Neural crest cell (in vitro differentiated cells): Measurements from ENCODE around the gene ARHGAP9. TPM values are rescaled to one million over a fixed set of nuclear protein-coding genes. Genes with fewer than 3 reads are reported as not detected.

Experiments used
- DNase-seq: peaks from one replicate; pipeline ENCODE4 v3.0.0; 2021; ENCODE audit warnings: low read depth, mixed read lengths, low spot score
- H3K27ac Mint-ChIP-seq: one replicate; pipeline ENCODE4 v1.8.0; 2021; ENCODE audit warnings: mild to moderate bottlenecking, mixed read lengths; ENCODE audit not compliant: unreplicated experiment
- H3K27me3 Mint-ChIP-seq: 2 replicates; pipeline ENCODE4 v1.8.0; 2021; ENCODE audit warnings: low read depth, mild to moderate bottlenecking, mixed read lengths
- H3K36me3 Mint-ChIP-seq: 2 replicates; pipeline ENCODE4 v1.8.0; 2021; ENCODE audit warnings: low read depth, mild to moderate bottlenecking, mixed read lengths
- H3K4me1 Mint-ChIP-seq: 2 replicates; pipeline ENCODE4 v1.8.0; 2021; ENCODE audit warnings: mixed read lengths
- H3K4me3 Mint-ChIP-seq: one replicate; pipeline ENCODE4 v1.8.0; 2021; ENCODE audit warnings: mild to moderate bottlenecking, mixed read lengths
- H3K9me3 Mint-ChIP-seq: 2 replicates; pipeline ENCODE4 v1.8.0; 2021; ENCODE audit warnings: mixed read lengths
- total RNA-seq: library from RNA; stranded (reverse); gene quantifications from 2 replicates; pipeline ENCODE4 v1.2.1, GENCODE V29; 2021
- TF ChIP-seq, protein P1 (sequence below): fragments of 200-600 bp; sonication (generic); conservative IDR thresholded peaks from 2 replicates; pipeline ENCODE4 v1.5.0; 2021; ENCODE audit warnings: antibody characterized with exemption, mild to moderate bottlenecking

The ARHGAP9 gene
- total RNA-seq, 1 donor from 2014 or later = 0.56 TPM

DNA sequence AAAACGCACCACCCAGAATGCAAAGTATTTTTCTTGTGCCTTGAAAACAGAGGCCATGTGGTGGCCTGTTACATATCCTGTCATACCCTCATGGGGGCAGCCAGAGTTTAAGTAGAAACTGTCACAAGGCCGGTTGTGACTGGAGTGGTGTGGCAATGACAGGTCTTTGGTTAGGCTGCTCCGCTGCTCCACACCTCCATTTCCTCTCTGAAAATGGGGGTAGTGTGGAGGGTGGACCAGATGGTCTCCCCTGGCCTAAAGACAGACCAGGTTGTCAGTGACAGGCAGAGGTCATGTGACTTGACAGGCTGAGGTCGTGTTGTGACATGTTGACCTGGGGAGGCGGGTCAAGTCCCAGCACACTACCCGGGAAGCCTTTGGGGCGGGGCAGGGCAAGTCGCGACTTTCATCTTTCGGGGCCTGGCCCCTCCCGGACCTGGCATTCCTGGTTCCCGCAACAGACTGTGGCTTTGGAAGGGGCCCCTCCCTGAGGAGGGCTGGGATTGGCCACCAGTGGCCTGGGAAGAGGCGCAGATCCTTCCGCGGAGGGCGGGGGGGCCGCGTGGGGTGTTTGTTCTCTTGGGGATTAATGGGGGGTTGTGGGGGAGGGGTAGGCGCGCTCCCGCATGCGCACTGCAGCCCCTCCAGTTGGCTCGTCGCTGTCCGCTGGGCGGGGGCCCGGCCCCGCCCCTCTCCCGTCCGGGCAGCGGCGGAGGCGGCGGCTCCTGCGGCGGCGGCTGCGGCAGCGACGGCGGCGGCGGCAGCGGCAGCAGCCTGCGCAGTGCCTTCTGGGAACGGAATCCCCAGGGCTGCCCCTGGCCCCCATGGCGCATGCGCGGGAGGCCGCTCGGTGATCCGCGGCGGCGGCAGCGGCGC is 42.6 kb upstream of the ARHGAP9 start, which contains the start of gene MBD6:
TSS of gene MBD6 (plus strand) at position 814 of the 876 bp plus-strand sequence. CDS start 1,480 bp downstream, outside the sequence.
- Mint-ChIP-seq H3K9me3 (no peaks in the 10 kb centered on the region), H3K27me3 (peaks cover 18% of the 10 kb centered on the region), H3K36me3 (peaks cover 16% of the 10 kb centered on the region), H3K4me1 (peaks cover 60% of the 10 kb centered on the region), H3K27ac (peak within 1 kb of the TSS; percentile 98), H3K4me3 (peak within 1 kb of the TSS; percentile 100)
- TF ChIP-seq, protein P1, sequence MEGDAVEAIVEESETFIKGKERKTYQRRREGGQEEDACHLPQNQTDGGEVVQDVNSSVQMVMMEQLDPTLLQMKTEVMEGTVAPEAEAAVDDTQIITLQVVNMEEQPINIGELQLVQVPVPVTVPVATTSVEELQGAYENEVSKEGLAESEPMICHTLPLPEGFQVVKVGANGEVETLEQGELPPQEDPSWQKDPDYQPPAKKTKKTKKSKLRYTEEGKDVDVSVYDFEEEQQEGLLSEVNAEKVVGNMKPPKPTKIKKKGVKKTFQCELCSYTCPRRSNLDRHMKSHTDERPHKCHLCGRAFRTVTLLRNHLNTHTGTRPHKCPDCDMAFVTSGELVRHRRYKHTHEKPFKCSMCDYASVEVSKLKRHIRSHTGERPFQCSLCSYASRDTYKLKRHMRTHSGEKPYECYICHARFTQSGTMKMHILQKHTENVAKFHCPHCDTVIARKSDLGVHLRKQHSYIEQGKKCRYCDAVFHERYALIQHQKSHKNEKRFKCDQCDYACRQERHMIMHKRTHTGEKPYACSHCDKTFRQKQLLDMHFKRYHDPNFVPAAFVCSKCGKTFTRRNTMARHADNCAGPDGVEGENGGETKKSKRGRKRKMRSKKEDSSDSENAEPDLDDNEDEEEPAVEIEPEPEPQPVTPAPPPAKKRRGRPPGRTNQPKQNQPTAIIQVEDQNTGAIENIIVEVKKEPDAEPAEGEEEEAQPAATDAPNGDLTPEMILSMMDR = no peak
- peak; percentile 84 for DNase-seq

DNA sequence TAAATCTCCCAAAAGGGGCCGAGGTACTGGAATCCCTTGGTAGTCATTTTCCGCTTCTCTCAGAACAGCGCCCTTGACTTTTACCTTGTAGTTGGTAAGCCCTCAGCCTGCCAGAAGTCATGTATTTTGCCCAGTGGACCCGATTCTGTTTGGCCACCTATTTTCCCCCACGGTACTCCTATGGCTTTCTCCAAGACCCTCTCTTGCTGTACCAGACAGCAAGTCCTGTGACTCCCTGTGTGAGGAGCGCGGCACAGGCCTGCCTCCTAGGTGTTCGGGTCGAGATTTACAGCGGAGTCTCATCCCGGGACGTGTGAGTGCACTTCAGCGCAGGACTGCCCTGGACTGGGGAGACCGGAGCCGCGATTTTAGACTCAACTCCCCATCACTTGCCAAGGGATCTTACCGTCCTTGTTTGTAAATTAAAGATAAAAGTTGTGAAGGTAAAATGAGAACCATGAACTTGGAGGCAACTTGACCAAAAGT is 41.9 kb upstream of the ARHGAP9 start:
- TF ChIP-seq, protein P1 = no peak
- Mint-ChIP-seq H3K27ac (peak overlapping the region; percentile 98), H3K36me3 (peaks cover 19% of the 10 kb centered on the region), H3K4me3 (peak overlapping the region; percentile 100), H3K4me1 (peaks cover 60% of the 10 kb centered on the region), H3K27me3 (peaks cover 18% of the 10 kb centered on the region), H3K9me3 (no peaks in the 10 kb centered on the region)
- peak; percentile 28 for DNase-seq

DNA sequence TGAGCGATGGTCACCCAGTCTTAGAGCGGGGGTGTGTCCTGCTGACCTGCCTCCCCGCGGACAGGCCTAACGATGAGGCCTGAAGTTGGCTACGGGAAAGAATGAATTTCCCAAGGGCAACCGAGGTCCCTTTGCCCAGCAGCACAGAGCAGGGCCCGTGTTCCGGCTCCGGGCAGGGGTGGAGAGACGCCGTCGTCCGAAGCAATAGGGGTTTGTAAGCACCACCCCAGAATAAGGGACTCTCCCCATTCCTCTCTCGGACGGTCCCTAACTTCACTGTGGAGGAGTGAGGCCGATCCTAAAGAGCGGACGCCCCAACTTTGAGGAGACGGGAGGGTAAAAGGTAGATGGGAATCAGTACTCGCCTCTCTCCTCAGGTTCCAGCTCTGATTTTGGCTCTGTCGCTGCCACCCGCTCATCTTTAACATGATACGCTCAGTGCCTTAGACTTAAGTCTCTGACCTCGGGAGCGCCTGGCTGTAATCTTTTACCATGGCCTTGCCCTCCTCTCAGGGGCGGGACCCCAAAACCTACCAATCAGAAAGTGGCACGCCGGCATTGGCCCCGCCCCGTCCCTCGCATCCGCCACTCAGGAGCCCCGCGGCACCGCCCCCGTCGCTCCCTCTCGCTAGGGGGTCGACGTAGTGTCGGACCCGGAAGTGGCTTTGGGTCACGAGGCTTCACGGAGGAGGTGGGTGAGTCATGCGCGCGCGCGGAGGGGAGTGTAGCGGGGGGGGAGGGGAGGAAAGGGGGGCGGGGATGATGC is 40.6 kb upstream of the ARHGAP9 start, which contains the start of gene DDIT3:
TSS of gene DDIT3 (minus strand) at position 462 of the 766 bp plus-strand sequence. CDS start 3,108 bp downstream, outside the sequence.
- H3K4me1 Mint-ChIP-seq = peaks cover 60% of the 10 kb centered on the region
- peak within 1 kb of the TSS; percentile 100 for H3K27ac Mint-ChIP-seq
- H3K36me3 Mint-ChIP-seq = peaks cover 19% of the 10 kb centered on the region

DNA sequence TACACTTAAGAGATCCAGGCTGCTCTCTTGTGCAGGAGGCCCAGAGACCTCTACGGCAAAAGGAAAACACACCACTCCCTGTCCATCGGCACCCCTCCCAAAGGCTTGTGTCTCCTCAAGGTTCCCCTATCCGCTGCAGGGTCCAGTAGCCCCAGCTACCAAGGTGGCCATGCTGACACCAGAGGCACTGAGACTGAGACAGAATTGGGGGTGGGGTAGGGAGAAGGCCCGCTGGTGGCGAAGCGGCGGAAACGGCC is 40.1 kb upstream of the ARHGAP9 start:
- Mint-ChIP-seq H3K4me3 (peak overlapping the region; percentile 100), H3K27me3 (peaks cover 18% of the 10 kb centered on the region), H3K9me3 (no peaks in the 10 kb centered on the region), H3K36me3 (peaks cover 19% of the 10 kb centered on the region), H3K27ac (peak overlapping the region; percentile 100), H3K4me1 (peaks cover 57% of the 10 kb centered on the region)
- no peak for DNase-seq
- TF ChIP-seq, protein P1 = no peak

More for the DNA sequence above, 40.6 kb upstream of the ARHGAP9 start, which contains the start of gene DDIT3:
- Mint-ChIP-seq H3K9me3 (no peaks in the 10 kb centered on the region), H3K27me3 (peaks cover 18% of the 10 kb centered on the region), H3K4me3 (peak within 1 kb of the TSS; percentile 100)
- DNase-seq = peak; percentile 99
- TF ChIP-seq, protein P1 = no peak
